OCI-LY3 (cell line): Measurements from ENCODE around the gene ATP8B1.

Source experiments
- EZH2phosphoT487 ChIP-seq: fragments of 200-600 bp; shearing (Covaris generic); IDR thresholded peaks from 2 replicates; pipeline ENCODE4 v1.6.1; 2018; ENCODE audit warnings: antibody characterized with exemption, mixed run types, low read depth
- TF ChIP-seq, protein P1 (sequence below): fragments of 200-600, 300-600 bp; sonication (generic); IDR thresholded peaks from 2 replicates; pipeline ENCODE4 v1.5.1; 2014; ENCODE audit warnings: antibody characterized with exemption, low read length, low read depth

DNA sequence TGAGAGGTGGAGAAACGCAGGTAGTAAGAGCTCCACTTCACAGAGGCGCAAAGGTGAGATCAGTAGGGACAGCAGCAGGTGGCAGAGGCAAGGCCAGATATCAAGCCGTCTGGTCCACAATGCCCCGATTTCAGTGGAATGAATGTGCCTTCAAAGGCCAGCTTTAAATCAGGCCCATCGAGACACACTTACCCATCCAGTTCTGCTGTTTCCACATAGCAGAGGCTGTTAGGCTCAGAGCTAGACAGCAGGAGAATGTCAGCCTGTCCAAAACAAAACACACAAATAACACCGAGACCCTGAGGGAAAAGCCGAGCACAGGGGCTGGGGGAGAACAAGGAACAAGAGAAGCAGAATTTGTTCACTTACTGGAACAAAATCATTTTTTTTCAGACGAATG lies 105.7 kb downstream of the ATP8B1 start:
- TF ChIP-seq, protein P1, sequence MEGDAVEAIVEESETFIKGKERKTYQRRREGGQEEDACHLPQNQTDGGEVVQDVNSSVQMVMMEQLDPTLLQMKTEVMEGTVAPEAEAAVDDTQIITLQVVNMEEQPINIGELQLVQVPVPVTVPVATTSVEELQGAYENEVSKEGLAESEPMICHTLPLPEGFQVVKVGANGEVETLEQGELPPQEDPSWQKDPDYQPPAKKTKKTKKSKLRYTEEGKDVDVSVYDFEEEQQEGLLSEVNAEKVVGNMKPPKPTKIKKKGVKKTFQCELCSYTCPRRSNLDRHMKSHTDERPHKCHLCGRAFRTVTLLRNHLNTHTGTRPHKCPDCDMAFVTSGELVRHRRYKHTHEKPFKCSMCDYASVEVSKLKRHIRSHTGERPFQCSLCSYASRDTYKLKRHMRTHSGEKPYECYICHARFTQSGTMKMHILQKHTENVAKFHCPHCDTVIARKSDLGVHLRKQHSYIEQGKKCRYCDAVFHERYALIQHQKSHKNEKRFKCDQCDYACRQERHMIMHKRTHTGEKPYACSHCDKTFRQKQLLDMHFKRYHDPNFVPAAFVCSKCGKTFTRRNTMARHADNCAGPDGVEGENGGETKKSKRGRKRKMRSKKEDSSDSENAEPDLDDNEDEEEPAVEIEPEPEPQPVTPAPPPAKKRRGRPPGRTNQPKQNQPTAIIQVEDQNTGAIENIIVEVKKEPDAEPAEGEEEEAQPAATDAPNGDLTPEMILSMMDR = no peak
- TF ChIP-seq EZH2phosphoT487 = no peak
